ENCODE data around the gene IL20.
A peak's percentile ranks its signal among the peaks of the same experiment; 100 is the strongest.

Gene IL20

GRCh38 chr1:206905295-206906164 is 40.1 kb downstream of the IL20 start:
- peak; percentile 63 for DNase-seq

- no peak for DNase-seq
Measured at GRCh38 chr1:206907304-206907991, 42.0 kb downstream of the IL20 start.

DNA sequence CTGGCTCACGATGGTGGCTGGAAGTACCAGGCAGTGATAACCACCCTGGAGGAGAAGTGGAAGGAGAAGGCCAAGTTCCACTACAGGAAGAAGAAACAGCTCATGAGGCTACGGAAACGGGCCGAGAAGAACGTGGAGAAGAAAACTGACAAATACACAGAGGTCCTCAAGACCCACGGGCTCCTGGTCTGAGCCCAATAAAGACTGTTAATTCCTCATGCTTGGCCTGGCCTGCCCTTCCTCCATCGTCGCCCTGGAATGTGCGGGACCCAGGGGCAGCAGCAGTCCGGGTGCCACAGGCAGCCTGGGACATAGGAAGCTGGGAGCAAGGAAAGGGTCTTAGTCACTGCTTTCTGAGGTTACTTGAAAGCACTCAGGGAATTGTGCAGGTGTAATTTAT is 42.6 kb downstream of the IL20 start:
- DNase-seq = no peak

DNA sequence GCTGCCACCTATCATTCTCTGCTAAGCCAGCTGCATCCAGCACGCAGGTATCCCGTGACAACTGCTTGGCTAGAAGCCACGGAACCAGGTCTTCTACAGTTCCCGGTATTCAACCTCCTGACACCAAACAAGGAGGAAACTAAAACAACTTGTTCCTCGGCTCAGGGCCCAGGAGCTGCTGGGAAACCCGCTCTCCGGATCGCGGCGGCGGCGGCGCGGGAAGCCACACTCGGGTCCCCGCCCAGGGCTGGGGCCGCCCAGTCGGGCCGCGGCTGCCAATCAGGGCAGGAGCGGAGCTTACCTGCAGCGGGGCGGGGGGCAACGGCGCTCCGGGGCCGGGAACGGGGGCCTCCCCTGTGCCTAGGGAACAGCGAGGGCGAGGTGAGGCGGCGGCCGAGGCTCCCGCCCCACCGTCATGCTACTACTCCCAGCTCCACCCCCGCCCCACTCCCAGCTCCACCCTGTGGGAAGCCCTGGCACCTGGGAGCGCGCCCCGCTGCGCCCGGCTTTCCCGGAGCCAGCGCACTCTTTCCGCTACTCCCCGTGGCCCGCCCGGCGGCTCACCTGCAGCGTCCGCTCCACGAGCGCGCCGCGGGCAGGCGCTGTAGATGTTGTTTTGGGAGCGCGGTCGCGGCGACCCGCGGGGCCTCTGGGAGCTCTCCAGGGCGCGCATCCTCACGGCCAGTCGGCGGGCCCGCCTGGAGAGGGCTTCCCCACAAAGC is 43.9 kb downstream of the IL20 start:
- peak; percentile 77 for DNase-seq

DNA sequence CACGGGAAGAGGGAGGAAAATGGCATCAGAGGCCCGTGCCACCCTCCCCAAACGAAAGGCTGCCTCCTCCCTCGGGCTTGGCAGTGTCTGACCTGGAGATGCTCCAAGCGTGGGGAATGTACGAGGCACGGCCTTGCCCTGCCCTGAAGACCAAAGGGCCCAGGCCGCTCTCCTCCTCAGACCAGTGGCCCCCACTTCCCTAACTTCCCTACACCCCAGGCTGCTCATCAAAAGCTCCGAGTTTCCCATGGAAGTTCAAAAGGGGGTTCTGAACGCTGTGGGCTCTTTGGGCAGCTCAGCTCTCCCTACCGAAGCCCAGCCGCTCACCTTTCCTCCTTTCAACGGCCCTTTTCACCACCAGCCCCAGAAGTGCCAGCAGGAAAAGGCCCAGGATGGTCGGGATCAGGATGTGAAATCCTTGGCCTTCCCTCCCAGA is 44.5 kb downstream of the IL20 start:
- no peak for DNase-seq

DNA sequence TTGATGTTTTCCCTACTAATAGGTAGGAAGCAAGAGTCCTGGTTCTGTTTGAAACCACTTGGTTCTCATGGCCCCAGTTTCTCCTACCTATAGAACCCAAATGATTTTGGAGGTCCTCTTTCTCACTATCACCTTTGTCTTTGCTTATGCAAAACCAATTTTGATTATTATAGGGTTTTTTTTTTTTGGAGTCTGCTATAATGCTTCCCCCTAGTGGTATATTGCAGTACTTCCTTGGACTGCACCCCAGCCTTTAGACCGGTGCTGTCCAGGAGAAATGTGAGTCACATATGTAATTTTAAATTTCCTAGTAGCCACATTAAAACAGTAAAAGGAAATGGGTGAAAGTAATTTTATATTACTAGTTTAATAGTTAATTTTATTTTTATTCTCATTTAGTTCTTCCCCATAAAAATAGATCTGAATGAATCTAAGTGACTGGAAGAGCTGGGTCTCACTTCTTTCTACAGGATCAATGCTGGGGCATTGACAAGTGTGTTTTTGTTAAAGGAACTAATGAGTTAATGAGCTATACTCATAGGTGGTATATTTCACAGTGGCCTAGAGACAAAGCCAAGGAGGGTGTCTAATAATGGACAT is 45.7 kb downstream of the IL20 start:
- DNase-seq = peak; percentile 52

DNA sequence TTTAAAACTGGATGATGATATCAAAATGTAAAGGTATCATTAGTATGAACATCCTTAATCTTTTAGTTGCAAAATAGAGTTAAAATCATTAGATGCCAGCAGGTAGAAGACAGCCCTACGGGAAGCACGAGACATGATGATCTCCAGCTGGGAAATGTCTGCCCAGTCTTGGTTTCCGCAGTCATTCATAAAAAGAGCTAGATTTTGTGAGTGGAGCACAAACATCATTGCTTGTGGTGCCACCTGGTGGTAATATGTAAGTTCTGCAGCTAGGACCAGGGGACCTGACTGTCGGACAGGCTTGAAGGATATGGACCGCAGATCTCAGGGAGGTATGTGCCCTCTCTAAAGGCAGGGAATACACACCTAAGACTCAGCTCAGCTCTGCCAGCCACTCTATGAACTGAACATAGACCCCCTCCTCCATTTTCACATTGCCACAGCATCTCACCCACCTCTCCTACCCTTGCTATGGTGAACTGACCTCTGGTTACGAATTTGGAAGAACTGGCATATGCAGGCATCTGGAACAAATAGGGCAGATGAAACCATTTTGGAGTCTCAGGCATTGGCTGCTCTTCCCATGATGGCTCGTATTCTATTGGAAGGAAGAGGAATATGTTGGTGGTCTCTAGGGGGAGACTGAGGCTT is 47.1 kb downstream of the IL20 start:
- peak; percentile 67 for DNase-seq

- no peak for DNase-seq
Measured at GRCh38 chr1:206913766-206914537, 48.5 kb downstream of the IL20 start.

DNA sequence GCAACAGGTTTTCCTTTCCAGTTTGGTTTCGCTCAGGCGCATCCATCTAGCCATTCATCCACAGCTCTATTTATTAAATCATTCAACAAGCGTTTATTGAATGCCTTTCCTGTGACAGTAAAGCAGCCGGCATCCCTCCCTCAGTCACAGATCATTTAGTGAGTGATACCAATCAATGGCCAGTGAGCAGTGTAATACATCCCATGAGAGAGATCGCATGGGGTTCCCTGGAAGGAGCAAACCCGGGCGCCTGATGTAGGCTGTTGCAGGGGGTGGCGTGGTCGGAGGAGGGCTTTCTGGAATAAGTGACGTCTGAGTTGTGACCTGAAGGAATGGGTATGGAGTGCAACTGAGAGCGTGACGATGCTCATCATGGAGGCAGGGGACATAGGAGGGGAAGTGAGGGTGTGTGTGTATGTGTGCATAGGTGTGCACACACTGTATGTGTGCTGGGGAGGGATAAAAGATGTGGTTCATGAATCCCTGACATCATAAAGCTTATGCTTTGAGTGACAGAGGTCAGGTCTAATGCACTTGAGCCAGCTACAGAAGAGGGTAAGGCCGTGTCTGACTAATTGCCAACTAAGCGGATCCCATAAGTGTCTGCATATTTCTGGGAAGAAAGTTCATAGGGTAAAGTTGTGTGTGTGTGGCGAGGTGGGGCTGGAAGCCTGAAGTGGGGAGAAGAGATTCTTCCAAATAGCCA is 49.8 kb downstream of the IL20 start:
- no peak for DNase-seq

DNA sequence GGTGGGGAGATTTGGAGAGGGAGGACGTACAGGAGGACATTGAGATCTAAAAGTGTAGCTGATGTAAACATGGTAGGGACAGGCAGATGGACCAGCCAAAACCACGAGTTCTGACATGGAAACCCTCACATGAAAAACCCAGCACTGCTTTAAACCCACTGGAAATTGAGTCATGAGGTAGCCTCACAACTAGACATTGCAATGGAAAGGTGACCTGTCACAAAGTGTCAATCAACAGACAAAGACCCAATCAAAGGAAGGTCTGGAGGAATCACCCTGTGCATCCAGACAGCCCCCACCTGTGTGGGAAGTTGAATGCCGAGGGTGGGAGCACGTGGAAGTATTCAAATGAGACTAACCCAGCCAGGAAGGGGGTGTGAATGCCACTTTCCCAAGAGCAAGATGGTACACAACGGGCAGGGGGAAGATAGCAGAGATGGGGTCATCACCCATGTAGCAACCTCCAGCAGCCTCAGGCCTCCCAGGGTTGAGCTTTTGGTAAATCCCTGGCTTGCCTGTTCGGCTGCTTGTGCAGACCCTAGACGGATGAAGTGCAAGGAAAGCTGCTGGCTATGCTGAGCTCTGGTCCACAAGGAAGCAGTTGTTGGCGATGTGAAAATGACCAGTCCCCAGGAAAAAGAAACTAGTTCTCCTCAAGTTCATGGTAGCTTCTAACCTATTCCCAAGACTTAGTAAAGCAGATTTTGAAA is 50.7 kb downstream of the IL20 start:
- no peak for DNase-seq

GRCh38 chr1:206918076-206918475 is 52.7 kb downstream of the IL20 start:
- DNase-seq = no peak

Measured in CD4-positive, alpha-beta T cell treated with Interleukin-6 for 4 hours (primary cell).